HepG2 (cell line): Measurements from ENCODE around the gene NOP9. TPM values are rescaled to one million over a fixed set of nuclear protein-coding genes. Genes with fewer than 3 reads are reported as not detected.
A peak's percentile ranks its signal among the peaks of the same experiment; 100 is the strongest.

Experiments
- ETS1 ChIP-seq: sonication (generic); formaldehyde crosslinking; IDR thresholded peaks from 2 replicates; pipeline ENCODE4 v1.4.0; 2020; ENCODE audit warnings: missing genetic modification reagents
- HES4 ChIP-seq: sonication (generic); formaldehyde crosslinking; IDR thresholded peaks from 2 replicates; pipeline ENCODE4 v1.9.0; 2021; ENCODE audit warnings: mild to moderate bottlenecking, missing genetic modification reagents, borderline replicate concordance
- MIER3 ChIP-seq: IDR thresholded peaks from 2 replicates; pipeline ENCODE4 v1.6.1; 2016; ENCODE audit warnings: missing compliant biosample characterization, borderline replicate concordance
- MYC ChIP-seq: sonication (generic); formaldehyde crosslinking; IDR thresholded peaks from 2 replicates; pipeline ENCODE4 v1.9.0; 2021; ENCODE audit warnings: missing genetic modification reagents, borderline replicate concordance
- MYNN ChIP-seq: sonication (generic); formaldehyde crosslinking; IDR thresholded peaks from 2 replicates; pipeline ENCODE4 v1.4.0; 2020; ENCODE audit warnings: mild to moderate bottlenecking, low read depth, missing genetic modification reagents
- NFAT5 ChIP-seq: sonication (generic); formaldehyde crosslinking; IDR thresholded peaks from 2 replicates; pipeline ENCODE4 v1.4.0; 2020; ENCODE audit warnings: missing genetic modification reagents
- PITX1 ChIP-seq: sonication (generic); formaldehyde crosslinking; IDR thresholded peaks from 2 replicates; pipeline ENCODE4 v1.5.1; 2020; ENCODE audit warnings: mild to moderate bottlenecking, missing genetic modification reagents
- RAD51 ChIP-seq: fragments of 450-650 bp; IDR thresholded peaks from 2 replicates; pipeline ENCODE4 v1.6.1; 2016; ENCODE audit warnings: borderline replicate concordance
- TAF1 ChIP-seq: sonication (generic); formaldehyde crosslinking; IDR thresholded peaks from 2 replicates; pipeline ENCODE4 v1.4.0; 2020; ENCODE audit warnings: missing genetic modification reagents
- ZNF280B ChIP-seq: sonication (generic); formaldehyde crosslinking; IDR thresholded peaks from 2 replicates; pipeline ENCODE4 v1.5.0; 2020; ENCODE audit warnings: missing genetic modification reagents, mild to moderate bottlenecking, borderline replicate concordance
- ZNF3 ChIP-seq: IDR thresholded peaks from 2 replicates; pipeline ENCODE4 v1.7.0; 2017; ENCODE audit warnings: inconsistent platforms
- ZNF512 ChIP-seq: sonication (generic); formaldehyde crosslinking; IDR thresholded peaks from 2 replicates; pipeline ENCODE4 v1.4.0; 2020; ENCODE audit warnings: mild to moderate bottlenecking, missing genetic modification reagents
- ZNF670 ChIP-seq: sonication (generic); formaldehyde crosslinking; IDR thresholded peaks from 2 replicates; pipeline ENCODE4 v1.8.0; 2022; ENCODE audit warnings: mild to moderate bottlenecking, missing genetic modification reagents, borderline replicate concordance
- ZNF720 ChIP-seq: sonication (generic); formaldehyde crosslinking; IDR thresholded peaks from 2 replicates; pipeline ENCODE4 v1.4.0; 2020; ENCODE audit warnings: missing genetic modification reagents
- ZNF775 ChIP-seq: sonication (generic); formaldehyde crosslinking; IDR thresholded peaks from 2 replicates; pipeline ENCODE4 v1.4.0; 2020; ENCODE audit warnings: missing genetic modification reagents, mild to moderate bottlenecking, moderate library complexity, borderline replicate concordance
- ZSCAN5A ChIP-seq: sonication (generic); formaldehyde crosslinking; IDR thresholded peaks from 2 replicates; pipeline ENCODE4 v1.8.0; 2022; ENCODE audit warnings: mild to moderate bottlenecking, missing genetic modification reagents, borderline replicate concordance
- polyA plus RNA-seq, 8 experiments: library from polyadenylated mRNA; depleted of rRNA in 3 of 8; stranded (reverse) in 7 of 8; unstranded in 1 of 8; fragments of >200 nt; fragmentation: Illumina TruSeq in 4 of 8; extraction: Trizol in 4 of 8; gene quantifications; 2 replicates each; pipeline versions ENCODE4 v1.2.1 to v1.2.3, GENCODE V29; 2011 to 2016; ENCODE audit warnings: low read depth in 4 of 8, missing spikeins in 1 of 8, mixed read lengths in 1 of 8; ENCODE audit not compliant: insufficient read depth in 1 of 8
- total RNA-seq, 5 experiments: library from RNA; depleted of rRNA; stranded (reverse); fragments of >200 nt; fragmentation: Illumina TruSeq; extraction: Trizol; gene quantifications; 2 replicates each; pipeline ENCODE4 v1.2.3, GENCODE V29; 2016; ENCODE audit warnings: low read depth in 1 of 5

The NOP9 gene
- total and polyA plus RNA-seq, 2 of the 13 experiments (the other 11 are each of a cell fraction or from before 2014, with no cell fraction given), result 24.5 to 61.6 TPM

- TF ChIP-seq NFAT5 (CRISPR knock-in tag), result peak; percentile 93
- peak; percentile 89; the same call in 1 of the 2 replicates for TF ChIP-seq ZNF775
- no peak; the same call in 1 of the 2 replicates for TF ChIP-seq MYNN (CRISPR knock-in tag)
- peak; percentile 94 for TF ChIP-seq MIER3 (CRISPR knock-in tag)
- peak; percentile 86 for TF ChIP-seq HES4 (CRISPR knock-in tag)
- no peak for TF ChIP-seq ZNF720 (CRISPR knock-in tag)
- no peak; the same call in 1 of the 2 replicates for TF ChIP-seq ZSCAN5A (CRISPR knock-in tag)
- TF ChIP-seq ZNF280B, result peak; percentile 97
- TF ChIP-seq ZNF3 (CRISPR knock-in tag), result no peak; the same call in 1 of the 2 replicates
- peak; percentile 97 for TF ChIP-seq ETS1
- peak; percentile 94 for TF ChIP-seq PITX1 (CRISPR knock-in tag)
- peak; percentile 86; the same call in 1 of the 2 replicates for TF ChIP-seq TAF1
- no peak for TF ChIP-seq RAD51
- TF ChIP-seq MYC (CRISPR knock-in tag), result peak; percentile 94
- TF ChIP-seq ZNF512 (CRISPR knock-in tag), result peak; percentile 88; the same call in 1 of the 2 replicates
- peak; percentile 92; the same call in 1 of the 2 replicates for TF ChIP-seq ZNF670
Measured at GRCh38 chr14:24299255-24300191, at the start of gene NOP9, which contains the start of gene DHRS1 (continued).
